HepG2 (cell line): ENCODE data around the gene SLC2A4. TPM values are rescaled to one million over a fixed set of nuclear protein-coding genes. Genes with fewer than 3 reads are reported as not detected.

Source experiments
- EP300 ChIP-seq, 3 experiments: sonication (generic) in 1 of 3; formaldehyde crosslinking in 1 of 3; IDR thresholded peaks; 2 replicates each; pipeline versions ENCODE4 v1.5.1 to v1.6.1; 2011 to 2020; ENCODE audit warnings: low read depth in 2 of 3, low read length in 2 of 3, borderline replicate concordance in 1 of 3, improper control_type of control experiment in 1 of 3, mild to moderate bottlenecking in 1 of 3, missing genetic modification reagents in 1 of 3, moderate library complexity in 1 of 3
- FOXC1 ChIP-seq: sonication (generic); formaldehyde crosslinking; IDR thresholded peaks from 2 replicates; pipeline ENCODE4 v1.8.0; 2022; ENCODE audit warnings: mild to moderate bottlenecking, missing genetic modification reagents, borderline replicate concordance
- RFX3 ChIP-seq: IDR thresholded peaks from 2 replicates; pipeline ENCODE4 v1.6.1; 2016; ENCODE audit warnings: missing biosample characterization, missing genetic modification reagents
- RFXANK ChIP-seq: IDR thresholded peaks from 2 replicates; pipeline ENCODE4 v1.6.1; 2016
- ZBTB3 ChIP-seq: sonication (generic); formaldehyde crosslinking; IDR thresholded peaks from 2 replicates; pipeline ENCODE4 v1.4.0; 2020; ENCODE audit warnings: low read depth, mild to moderate bottlenecking, moderate library complexity, missing genetic modification reagents, borderline replicate concordance
- ZNF619 ChIP-seq: sonication (generic); formaldehyde crosslinking; IDR thresholded peaks from 2 replicates; pipeline ENCODE4 v1.4.0; 2020; ENCODE audit warnings: mild to moderate bottlenecking, missing genetic modification reagents
- ZNF746 ChIP-seq: sonication (generic); formaldehyde crosslinking; IDR thresholded peaks from 2 replicates; pipeline ENCODE4 v1.8.0; 2022; ENCODE audit warnings: mild to moderate bottlenecking, missing genetic modification reagents
- polyA plus RNA-seq, 8 experiments: library from polyadenylated mRNA; depleted of rRNA in 3 of 8; stranded (reverse) in 7 of 8; unstranded in 1 of 8; fragments of >200 nt; fragmentation: Illumina TruSeq in 4 of 8; extraction: Trizol in 4 of 8; gene quantifications; 2 replicates each; pipeline versions ENCODE4 v1.2.1 to v1.2.3, GENCODE V29; 2011 to 2016; ENCODE audit warnings: low read depth in 4 of 8, missing spikeins in 1 of 8, mixed read lengths in 1 of 8; ENCODE audit not compliant: insufficient read depth in 1 of 8
- total RNA-seq, 5 experiments: library from RNA; depleted of rRNA; stranded (reverse); fragments of >200 nt; fragmentation: Illumina TruSeq; extraction: Trizol; gene quantifications; 2 replicates each; pipeline ENCODE4 v1.2.3, GENCODE V29; 2016; ENCODE audit warnings: low read depth in 1 of 5
- TF ChIP-seq, protein P1 (sequence below): sonication (generic); formaldehyde crosslinking; conservative IDR thresholded peaks from 2 replicates; pipeline ENCODE4 v1.4.0; 2020; ENCODE audit warnings: missing genetic modification reagents
- TF ChIP-seq, protein P2 (sequence below), 2 experiments: fragments of 450-650 bp in 1 of 2; sonication (generic) in 1 of 2; formaldehyde crosslinking in 1 of 2; IDR thresholded peaks; 2 replicates each; pipeline versions ENCODE4 v1.6.1 to v1.8.0; 2016 to 2022; ENCODE audit warnings: antibody characterized with exemption in 1 of 2, mild to moderate bottlenecking in 1 of 2, missing genetic modification reagents in 1 of 2
- TF ChIP-seq, protein P3 (sequence below): IDR thresholded peaks from 2 replicates; pipeline ENCODE4 v1.6.1; 2016; ENCODE audit warnings: missing biosample characterization, missing genetic modification reagents, low read depth
- TF ChIP-seq, protein P4 (sequence below): sonication (generic); formaldehyde crosslinking; conservative IDR thresholded peaks from 2 replicates; pipeline ENCODE4 v1.4.0; 2020; ENCODE audit warnings: mild to moderate bottlenecking, missing genetic modification reagents, moderate library complexity

Gene SLC2A4
- total and polyA plus RNA-seq, 2 of the 13 experiments (the other 11 are each of a cell fraction or from before 2014, with no cell fraction given) = 4.9 to 5.8 TPM

DNA sequence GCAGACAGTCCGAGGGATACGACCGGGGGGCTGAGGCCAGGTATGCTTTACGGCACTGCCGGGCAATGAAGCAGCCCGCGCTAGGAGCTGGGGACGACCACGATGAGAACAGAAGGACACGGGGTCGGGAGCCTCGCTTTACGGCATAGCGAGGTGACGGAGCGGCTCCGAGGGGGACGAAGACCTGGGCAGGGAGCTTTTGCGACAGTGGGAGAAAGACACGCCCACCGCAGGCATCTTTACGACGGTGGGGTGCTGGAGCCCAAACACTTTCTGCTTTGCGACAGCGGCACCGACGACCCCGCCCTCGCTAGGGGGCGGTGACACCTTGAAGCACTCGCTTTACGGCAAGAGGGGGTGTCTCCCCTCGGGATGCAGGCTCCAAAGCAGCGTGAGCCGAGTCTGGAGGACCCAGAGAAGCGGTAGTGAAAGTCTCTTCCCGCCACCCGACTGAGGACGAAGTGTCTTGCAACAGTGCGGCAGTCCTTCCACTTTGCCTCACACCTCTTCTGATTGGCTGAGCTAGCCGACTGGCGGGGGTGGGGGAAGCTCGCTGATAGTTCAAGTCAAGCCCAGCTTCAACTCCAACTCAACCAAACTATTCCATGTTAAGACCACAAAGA is 48.0 kb downstream of the SLC2A4 start (continued):
- TF ChIP-seq, protein P1, sequence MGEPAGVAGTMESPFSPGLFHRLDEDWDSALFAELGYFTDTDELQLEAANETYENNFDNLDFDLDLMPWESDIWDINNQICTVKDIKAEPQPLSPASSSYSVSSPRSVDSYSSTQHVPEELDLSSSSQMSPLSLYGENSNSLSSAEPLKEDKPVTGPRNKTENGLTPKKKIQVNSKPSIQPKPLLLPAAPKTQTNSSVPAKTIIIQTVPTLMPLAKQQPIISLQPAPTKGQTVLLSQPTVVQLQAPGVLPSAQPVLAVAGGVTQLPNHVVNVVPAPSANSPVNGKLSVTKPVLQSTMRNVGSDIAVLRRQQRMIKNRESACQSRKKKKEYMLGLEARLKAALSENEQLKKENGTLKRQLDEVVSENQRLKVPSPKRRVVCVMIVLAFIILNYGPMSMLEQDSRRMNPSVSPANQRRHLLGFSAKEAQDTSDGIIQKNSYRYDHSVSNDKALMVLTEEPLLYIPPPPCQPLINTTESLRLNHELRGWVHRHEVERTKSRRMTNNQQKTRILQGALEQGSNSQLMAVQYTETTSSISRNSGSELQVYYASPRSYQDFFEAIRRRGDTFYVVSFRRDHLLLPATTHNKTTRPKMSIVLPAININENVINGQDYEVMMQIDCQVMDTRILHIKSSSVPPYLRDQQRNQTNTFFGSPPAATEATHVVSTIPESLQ (CRISPR knock-in tag) = no peak
- no peak; a peak in 1 of 4 replicates for TF ChIP-seq EP300 (IDR thresholded peaks at IDR 0.05; ENCODE audit: low read depth in 2 of 2, low read length in 2 of 2)
- no peak for TF ChIP-seq EP300 (CRISPR knock-in tag; IDR thresholded peaks at IDR 0.05; ENCODE audit: borderline replicate concordance)
- peak; percentile 46; the same call in 1 of the 2 replicates for TF ChIP-seq ZBTB3 (CRISPR knock-in tag)
- TF ChIP-seq, protein P2, sequence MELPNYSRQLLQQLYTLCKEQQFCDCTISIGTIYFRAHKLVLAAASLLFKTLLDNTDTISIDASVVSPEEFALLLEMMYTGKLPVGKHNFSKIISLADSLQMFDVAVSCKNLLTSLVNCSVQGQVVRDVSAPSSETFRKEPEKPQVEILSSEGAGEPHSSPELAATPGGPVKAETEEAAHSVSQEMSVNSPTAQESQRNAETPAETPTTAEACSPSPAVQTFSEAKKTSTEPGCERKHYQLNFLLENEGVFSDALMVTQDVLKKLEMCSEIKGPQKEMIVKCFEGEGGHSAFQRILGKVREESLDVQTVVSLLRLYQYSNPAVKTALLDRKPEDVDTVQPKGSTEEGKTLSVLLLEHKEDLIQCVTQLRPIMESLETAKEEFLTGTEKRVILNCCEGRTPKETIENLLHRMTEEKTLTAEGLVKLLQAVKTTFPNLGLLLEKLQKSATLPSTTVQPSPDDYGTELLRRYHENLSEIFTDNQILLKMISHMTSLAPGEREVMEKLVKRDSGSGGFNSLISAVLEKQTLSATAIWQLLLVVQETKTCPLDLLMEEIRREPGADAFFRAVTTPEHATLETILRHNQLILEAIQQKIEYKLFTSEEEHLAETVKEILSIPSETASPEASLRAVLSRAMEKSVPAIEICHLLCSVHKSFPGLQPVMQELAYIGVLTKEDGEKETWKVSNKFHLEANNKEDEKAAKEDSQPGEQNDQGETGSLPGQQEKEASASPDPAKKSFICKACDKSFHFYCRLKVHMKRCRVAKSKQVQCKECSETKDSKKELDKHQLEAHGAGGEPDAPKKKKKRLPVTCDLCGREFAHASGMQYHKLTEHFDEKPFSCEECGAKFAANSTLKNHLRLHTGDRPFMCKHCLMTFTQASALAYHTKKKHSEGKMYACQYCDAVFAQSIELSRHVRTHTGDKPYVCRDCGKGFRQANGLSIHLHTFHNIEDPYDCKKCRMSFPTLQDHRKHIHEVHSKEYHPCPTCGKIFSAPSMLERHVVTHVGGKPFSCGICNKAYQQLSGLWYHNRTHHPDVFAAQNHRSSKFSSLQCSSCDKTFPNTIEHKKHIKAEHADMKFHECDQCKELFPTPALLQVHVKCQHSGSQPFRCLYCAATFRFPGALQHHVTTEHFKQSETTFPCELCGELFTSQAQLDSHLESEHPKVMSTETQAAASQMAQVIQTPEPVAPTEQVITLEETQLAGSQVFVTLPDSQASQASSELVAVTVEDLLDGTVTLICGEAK (IDR thresholded peaks at IDR 0.05) = no peak
- TF ChIP-seq, protein P2 (CRISPR knock-in tag; IDR thresholded peaks at IDR 0.05) = no peak; the same call in 1 of the 2 replicates
- peak; percentile 78; the same call in 1 of the 2 replicates for TF ChIP-seq ZNF619
- TF ChIP-seq, protein P3, sequence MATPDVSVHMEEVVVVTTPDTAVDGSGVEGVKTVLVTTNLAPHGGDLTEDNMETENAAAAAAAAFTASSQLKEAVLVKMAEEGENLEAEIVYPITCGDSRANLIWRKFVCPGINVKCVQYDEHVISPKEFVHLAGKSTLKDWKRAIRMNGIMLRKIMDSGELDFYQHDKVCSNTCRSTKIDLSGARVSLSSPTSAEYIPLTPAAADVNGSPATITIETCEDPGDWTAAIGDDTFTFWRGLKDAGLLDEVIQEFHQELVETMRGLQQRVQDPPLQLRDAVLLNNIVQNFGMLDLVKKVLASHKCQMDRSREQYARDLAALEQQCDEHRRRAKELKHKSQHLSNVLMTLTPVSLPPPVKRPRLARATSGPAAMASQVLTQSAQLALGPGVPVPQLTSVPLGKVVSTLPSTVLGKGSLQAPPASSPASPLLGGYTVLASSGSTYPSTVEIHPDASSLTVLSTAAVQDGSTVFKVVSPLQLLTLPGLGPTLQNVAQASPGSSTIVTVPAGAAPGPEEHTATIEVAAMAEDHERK (CRISPR knock-in tag) = no peak
- peak; percentile 76 for TF ChIP-seq RFX3 (CRISPR knock-in tag)
- no peak for TF ChIP-seq RFXANK (CRISPR knock-in tag)
- no peak for TF ChIP-seq FOXC1 (CRISPR knock-in tag)
- TF ChIP-seq ZNF746 (CRISPR knock-in tag) = no peak
- TF ChIP-seq, protein P4, sequence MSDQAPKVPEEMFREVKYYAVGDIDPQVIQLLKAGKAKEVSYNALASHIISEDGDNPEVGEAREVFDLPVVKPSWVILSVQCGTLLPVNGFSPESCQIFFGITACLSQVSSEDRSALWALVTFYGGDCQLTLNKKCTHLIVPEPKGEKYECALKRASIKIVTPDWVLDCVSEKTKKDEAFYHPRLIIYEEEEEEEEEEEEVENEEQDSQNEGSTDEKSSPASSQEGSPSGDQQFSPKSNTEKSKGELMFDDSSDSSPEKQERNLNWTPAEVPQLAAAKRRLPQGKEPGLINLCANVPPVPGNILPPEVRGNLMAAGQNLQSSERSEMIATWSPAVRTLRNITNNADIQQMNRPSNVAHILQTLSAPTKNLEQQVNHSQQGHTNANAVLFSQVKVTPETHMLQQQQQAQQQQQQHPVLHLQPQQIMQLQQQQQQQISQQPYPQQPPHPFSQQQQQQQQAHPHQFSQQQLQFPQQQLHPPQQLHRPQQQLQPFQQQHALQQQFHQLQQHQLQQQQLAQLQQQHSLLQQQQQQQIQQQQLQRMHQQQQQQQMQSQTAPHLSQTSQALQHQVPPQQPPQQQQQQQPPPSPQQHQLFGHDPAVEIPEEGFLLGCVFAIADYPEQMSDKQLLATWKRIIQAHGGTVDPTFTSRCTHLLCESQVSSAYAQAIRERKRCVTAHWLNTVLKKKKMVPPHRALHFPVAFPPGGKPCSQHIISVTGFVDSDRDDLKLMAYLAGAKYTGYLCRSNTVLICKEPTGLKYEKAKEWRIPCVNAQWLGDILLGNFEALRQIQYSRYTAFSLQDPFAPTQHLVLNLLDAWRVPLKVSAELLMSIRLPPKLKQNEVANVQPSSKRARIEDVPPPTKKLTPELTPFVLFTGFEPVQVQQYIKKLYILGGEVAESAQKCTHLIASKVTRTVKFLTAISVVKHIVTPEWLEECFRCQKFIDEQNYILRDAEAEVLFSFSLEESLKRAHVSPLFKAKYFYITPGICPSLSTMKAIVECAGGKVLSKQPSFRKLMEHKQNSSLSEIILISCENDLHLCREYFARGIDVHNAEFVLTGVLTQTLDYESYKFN = peak; percentile 57
